Neuron (in vitro differentiated cells): Measurements from ENCODE around the gene MEIOC.
"Not testable (repeated sequence)": the region's sequence is repeated elsewhere in the genome, so short reads cannot be mapped to it uniquely, and the experiment has no call there.

ENCODE experiments used
- H2AFZ ChIP-seq: one replicate; pipeline ENCODE4 v1.6.1; 2013; ENCODE audit warnings: low read depth, mild to moderate bottlenecking, inconsistent platforms, low read length, moderate library complexity
- H3K27me3 ChIP-seq: one replicate; pipeline ENCODE4 v1.6.1; 2013; ENCODE audit warnings: low read length; ENCODE audit not compliant: insufficient read depth
- H3K36me3 ChIP-seq: one replicate; pipeline ENCODE4 v1.6.1; 2013; ENCODE audit warnings: low read length; ENCODE audit not compliant: insufficient read depth
- H3K4me1 ChIP-seq: one replicate; pipeline ENCODE4 v1.6.1; 2013; ENCODE audit warnings: low read length; ENCODE audit not compliant: insufficient read depth
- H3K4me3 ChIP-seq: 2 replicates; pipeline ENCODE4 v1.5.1; 2013; ENCODE audit warnings: mild to moderate bottlenecking, low read length, moderate library complexity
- H3K9me3 ChIP-seq: one replicate; pipeline ENCODE4 v1.6.1; 2013; ENCODE audit warnings: low read length

Gene MEIOC

GRCh38 chr17:44653954-44654353 is 2.3 kb upstream of the MEIOC start:
- no peaks in the 10 kb centered on the region for H3K4me1 ChIP-seq
- H2AFZ ChIP-seq, result no peak overlapping the region
- H3K36me3 ChIP-seq, result no peaks in the 10 kb centered on the region
- H3K27me3 ChIP-seq, result peaks cover 24% of the 10 kb centered on the region
- no peak overlapping the region for H3K4me3 ChIP-seq
- H3K9me3 ChIP-seq, result peaks cover 9% of the 10 kb centered on the region

- peaks cover 3% of the 10 kb centered on the region for H3K9me3 ChIP-seq
These were observed 5.6 kb downstream of the MEIOC start for GRCh38 chr17:44661835-44662234.

DNA sequence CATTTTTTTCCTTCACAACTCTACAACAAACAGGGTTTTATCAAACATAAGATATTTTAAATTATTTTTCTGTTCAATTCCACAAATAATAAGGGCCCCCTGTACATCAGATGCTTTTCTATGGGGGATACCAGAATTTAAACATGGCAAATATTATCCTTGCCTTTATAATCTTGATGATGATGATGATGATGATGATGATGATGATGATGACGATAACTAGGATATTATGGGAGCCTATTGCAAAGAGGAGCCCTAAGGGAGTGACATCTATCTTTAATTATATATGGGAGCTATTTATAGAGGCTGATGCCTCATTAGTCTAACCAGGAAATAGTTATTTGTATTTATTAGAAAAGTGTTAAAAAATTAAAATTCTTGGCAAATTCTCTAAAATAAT is 6.8 kb downstream of the MEIOC start:
- Histone ChIP-seq H3K27me3 (no peaks in the 10 kb centered on the region), H3K4me1 (no peaks in the 10 kb centered on the region), H2AFZ (no peak overlapping the region), H3K9me3 (no peaks in the 10 kb centered on the region), H3K4me3 (no peak overlapping the region), H3K36me3 (no peaks in the 10 kb centered on the region)

More at GRCh38 chr17:44661835-44662234, 5.6 kb downstream of the MEIOC start:
- Histone ChIP-seq H2AFZ (no peak overlapping the region), H3K4me1 (no peaks in the 10 kb centered on the region), H3K4me3 (no peak overlapping the region), H3K27me3 (peaks cover 6% of the 10 kb centered on the region), H3K36me3 (no peaks in the 10 kb centered on the region)

DNA sequence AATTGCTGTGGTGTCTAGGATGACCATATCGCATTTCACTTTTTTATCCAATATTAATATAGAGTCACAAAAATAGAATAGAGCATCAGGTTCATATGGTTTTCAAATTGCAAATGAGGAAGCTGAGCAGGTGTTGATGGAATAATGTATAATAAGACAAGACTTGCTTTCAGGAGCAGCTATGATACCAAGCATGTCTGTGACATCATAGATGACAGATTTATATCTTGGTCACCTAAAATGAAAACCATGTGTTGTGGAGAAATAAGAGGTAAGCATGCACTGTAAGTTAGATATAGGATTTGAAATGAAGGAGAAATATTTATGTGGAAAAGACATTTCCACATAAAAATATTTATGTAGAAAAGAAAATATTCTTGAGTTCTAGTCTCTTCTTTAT is 8.6 kb downstream of the MEIOC start:
- no peaks in the 10 kb centered on the region for H3K27me3 ChIP-seq

GRCh38 chr17:44666006-44666405 is 9.7 kb downstream of the MEIOC start:
- Histone ChIP-seq H3K9me3 (no peaks in the 10 kb centered on the region), H2AFZ (no peak overlapping the region), H3K36me3 (no peaks in the 10 kb centered on the region), H3K27me3 (no peaks in the 10 kb centered on the region), H3K4me3 (no peak overlapping the region), H3K4me1 (no peaks in the 10 kb centered on the region)

More for the DNA sequence above, 8.6 kb downstream of the MEIOC start:
- no peaks in the 10 kb centered on the region for H3K36me3 ChIP-seq
- no peaks in the 10 kb centered on the region for H3K4me1 ChIP-seq
- H3K4me3 ChIP-seq, result no peak overlapping the region
- H2AFZ ChIP-seq, result no peak overlapping the region
- H3K9me3 ChIP-seq, result no peaks in the 10 kb centered on the region

GRCh38 chr17:44672479-44673093 is 16.3 kb downstream of the MEIOC start:
- Histone ChIP-seq H3K4me1 (no peaks in the 10 kb centered on the region), H3K4me3 (no peak overlapping the region), H3K36me3 (peaks cover 1% of the 10 kb centered on the region), H2AFZ (no peak overlapping the region), H3K9me3 (no peaks in the 10 kb centered on the region), H3K27me3 (no peaks in the 10 kb centered on the region)

GRCh38 chr17:44673893-44674292 is 17.6 kb downstream of the MEIOC start:
- Histone ChIP-seq H3K27me3 (no peaks in the 10 kb centered on the region), H3K9me3 (no peaks in the 10 kb centered on the region), H3K4me1 (no peaks in the 10 kb centered on the region), H2AFZ (no peak overlapping the region), H3K4me3 (no peak overlapping the region), H3K36me3 (peaks cover 12% of the 10 kb centered on the region)

DNA sequence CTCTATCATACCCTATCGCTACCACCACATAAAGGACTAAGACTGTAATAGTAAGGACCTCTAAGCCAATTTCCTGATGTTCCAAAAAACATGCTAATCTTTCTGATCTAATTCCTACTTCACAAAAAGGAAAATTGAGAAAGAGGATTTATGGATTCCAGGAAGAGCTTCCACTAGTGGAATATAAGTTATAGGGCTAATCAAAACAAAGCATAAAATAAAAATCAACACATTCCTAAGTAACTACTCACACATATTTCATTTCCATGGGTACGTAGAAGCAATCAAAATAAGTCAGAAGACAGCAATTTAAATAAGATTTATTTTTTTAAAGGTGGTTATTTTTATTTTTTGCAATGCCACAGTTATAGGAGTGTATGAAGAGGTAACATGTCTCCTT is 20.9 kb downstream of the MEIOC start:
- Histone ChIP-seq H3K9me3 (no peaks in the 10 kb centered on the region), H3K4me1 (no peaks in the 10 kb centered on the region), H3K27me3 (no peaks in the 10 kb centered on the region), H3K36me3 (peaks cover 27% of the 10 kb centered on the region), H3K4me3 (no peak overlapping the region), H2AFZ (no peak overlapping the region)

DNA sequence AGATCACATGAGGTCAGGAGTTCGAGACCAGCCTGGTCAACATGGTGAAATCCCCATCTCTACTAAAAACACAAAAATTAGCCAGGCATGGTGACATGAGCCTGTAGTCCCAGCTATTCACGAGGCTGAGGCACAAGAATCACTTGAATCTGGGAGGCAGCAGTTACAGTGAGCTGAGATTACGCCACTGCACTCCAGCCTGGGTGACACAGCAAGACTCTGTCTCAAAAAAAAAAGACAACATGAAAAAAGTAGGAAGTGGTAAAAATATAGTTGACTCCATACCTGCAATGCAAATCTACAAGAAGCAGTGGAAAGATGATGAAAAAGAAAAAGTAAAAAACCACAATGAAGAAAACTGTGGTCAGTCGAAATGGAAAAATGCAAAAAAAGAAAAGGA is 27.0 kb downstream of the MEIOC start:
- peaks cover 38% of the 10 kb centered on the region for H3K36me3 ChIP-seq
- H3K9me3 ChIP-seq, result not testable (repeated sequence)

GRCh38 chr17:44687756-44688155 is 31.5 kb downstream of the MEIOC start:
- H3K4me1 ChIP-seq, result peaks cover 11% of the 10 kb centered on the region
- H3K4me3 ChIP-seq, result no peak overlapping the region
- H3K9me3 ChIP-seq, result no peaks in the 10 kb centered on the region
- H2AFZ ChIP-seq, result no peak overlapping the region
- peaks cover 14% of the 10 kb centered on the region for H3K36me3 ChIP-seq
- no peaks in the 10 kb centered on the region for H3K27me3 ChIP-seq

More for the DNA sequence above, 27.0 kb downstream of the MEIOC start:
- not testable (repeated sequence) for H2AFZ ChIP-seq, H3K27me3 ChIP-seq, H3K4me1 ChIP-seq, H3K4me3 ChIP-seq

DNA sequence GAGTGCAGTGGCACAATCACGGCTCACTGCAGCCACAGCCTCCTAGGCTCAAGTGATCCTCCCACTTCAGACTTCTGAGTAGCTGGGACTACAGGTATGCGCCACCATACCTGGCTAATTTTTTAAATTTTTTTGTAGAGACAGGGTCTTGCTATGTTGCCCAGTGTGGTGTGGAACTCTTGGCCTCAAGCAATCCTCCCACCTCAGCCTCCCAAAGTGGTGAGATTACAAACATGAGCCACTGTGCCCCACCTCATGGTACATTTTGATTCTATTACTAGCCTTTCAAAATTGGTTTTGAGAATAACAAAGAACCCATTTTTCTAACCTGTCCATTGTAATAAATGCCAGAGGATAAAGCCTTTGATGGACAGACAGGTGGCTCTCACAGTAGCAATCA is 31.9 kb downstream of the MEIOC start:
- H2AFZ ChIP-seq, result no peak overlapping the region
- H3K36me3 ChIP-seq, result peaks cover 11% of the 10 kb centered on the region
- H3K4me1 ChIP-seq, result peaks cover 11% of the 10 kb centered on the region
- no peaks in the 10 kb centered on the region for H3K27me3 ChIP-seq
- peak overlapping the region; percentile 97 for H3K4me3 ChIP-seq
- H3K9me3 ChIP-seq, result no peaks in the 10 kb centered on the region

- H3K27me3 ChIP-seq, result no peaks in the 10 kb centered on the region
- peak overlapping the region; percentile 97 for H3K4me3 ChIP-seq
- peak overlapping the region; percentile 97 for H2AFZ ChIP-seq
- no peaks in the 10 kb centered on the region for H3K9me3 ChIP-seq
- peaks cover 7% of the 10 kb centered on the region for H3K36me3 ChIP-seq
- H3K4me1 ChIP-seq, result peaks cover 11% of the 10 kb centered on the region
These were observed 32.6 kb downstream of the MEIOC start for GRCh38 chr17:44688675-44689476.

GRCh38 chr17:44689477-44690217 is 33.4 kb downstream of the MEIOC start, which contains the start of gene CCDC43:
CCDC43 (minus strand) TSS chr17:44689776; CDS start chr17:44689753, 23 bp downstream.
- peaks cover 11% of the 10 kb centered on the region for H3K4me1 ChIP-seq
- H2AFZ ChIP-seq, result peak within 1 kb of the TSS; percentile 97
- no peaks in the 10 kb centered on the region for H3K27me3 ChIP-seq
- H3K4me3 ChIP-seq, result peak within 1 kb of the TSS; percentile 97
- H3K9me3 ChIP-seq, result no peaks in the 10 kb centered on the region
- peaks cover 4% of the 10 kb centered on the region for H3K36me3 ChIP-seq
